GM21786 (cell line): ENCODE data around the gene KCNQ1.

ENCODE experiments used
- ATAC-seq: cut with Tn5 transposase; IDR thresholded peaks from one replicate; pipeline ENCODE4 v1.9.1; 2021; ENCODE audit not compliant: unreplicated experiment

The KCNQ1 gene

DNA sequence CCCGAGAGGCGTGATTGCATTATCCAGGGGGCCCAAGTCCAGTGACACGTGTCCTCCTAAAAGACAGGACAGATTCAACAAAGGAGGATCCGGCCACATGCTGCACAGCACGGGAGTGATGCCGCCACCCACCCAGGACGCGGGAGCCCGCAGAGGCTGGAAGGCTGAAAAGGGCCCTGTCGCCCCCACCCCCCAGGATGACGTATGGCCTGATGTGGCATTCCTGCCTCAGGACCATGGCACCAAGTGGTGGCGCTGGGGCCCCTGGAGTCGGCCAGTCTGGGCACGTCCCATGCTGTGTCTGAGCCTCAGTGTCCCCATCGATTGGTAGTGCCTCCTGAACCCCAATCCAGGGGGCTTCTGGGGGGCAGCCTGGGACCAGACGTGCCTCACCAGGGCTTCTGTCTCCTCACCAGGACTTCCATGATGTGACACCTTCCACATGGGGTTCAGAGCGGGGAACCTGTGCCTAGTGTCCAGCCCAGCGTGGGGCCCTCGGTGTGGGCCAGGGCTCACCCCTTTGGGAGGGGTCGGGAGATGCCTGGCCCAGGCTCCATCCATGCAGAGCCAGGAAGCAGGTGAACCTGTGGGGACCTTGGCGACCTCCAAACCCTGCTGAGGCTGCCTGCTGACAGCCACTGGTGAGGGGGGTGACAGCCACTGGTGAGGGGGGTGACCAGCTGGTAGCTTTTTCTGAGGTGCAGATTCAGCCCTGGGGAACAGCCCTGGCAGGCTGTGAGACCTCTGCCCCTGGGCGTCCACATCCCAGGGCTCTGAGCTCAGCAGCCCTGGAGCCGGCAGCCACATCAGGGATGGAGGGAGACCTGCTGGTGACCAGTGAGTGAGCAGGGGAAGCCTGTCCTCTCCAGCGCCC is 75.3 kb downstream of the KCNQ1 start:
- ATAC-seq, result no peak

- no peak for ATAC-seq
Measured at GRCh38 chr11:2520736-2521035, 75.9 kb downstream of the KCNQ1 start.

GRCh38 chr11:2521081-2521732 is 76.4 kb downstream of the KCNQ1 start:
- no peak for ATAC-seq

DNA sequence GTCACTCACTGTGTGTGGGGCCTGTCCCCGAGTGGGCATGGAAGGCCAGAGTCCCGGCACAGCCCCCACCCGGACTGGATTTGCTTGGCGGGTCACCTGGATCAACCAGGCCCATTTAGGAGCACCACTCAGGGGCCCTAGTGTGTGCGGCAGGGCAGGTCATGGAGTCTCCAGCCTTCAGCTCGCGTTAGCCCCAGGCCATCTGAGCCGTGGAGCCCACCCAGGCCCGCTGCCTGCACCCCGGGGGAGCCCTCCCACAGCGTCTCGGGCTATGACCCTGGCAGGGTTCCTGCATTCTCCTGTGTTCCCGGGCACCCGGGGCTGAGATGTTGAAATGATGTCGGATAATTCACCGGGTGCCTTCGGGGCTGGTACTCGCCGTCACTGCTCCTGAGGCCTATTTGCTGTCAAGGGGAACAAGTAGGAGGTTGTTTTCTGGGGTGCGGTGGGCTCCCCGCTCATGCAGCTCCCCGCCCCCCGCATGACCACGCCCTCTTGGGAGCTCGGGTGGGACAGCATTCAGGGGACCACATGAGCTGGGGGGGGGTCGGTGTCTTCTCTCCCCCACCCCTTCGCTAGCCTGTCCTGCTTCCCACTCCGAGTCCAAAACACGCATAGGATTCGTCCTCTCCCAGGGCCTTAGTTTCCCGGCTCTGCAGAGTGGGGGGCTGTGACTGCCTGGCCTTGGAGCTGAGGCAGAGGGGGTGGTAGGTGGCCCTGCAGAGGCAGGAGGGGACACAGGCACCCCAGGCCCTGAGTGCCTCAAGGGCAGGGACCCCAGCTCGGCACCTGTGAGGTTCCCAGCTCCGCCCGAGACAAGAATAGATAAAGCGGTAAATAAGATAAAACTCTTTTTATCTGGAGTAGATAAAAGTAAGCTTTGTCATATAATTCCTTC is 77.2 kb downstream of the KCNQ1 start:
- ATAC-seq, result no peak

GRCh38 chr11:2522631-2523255 is 77.9 kb downstream of the KCNQ1 start:
- ATAC-seq, result no peak

DNA sequence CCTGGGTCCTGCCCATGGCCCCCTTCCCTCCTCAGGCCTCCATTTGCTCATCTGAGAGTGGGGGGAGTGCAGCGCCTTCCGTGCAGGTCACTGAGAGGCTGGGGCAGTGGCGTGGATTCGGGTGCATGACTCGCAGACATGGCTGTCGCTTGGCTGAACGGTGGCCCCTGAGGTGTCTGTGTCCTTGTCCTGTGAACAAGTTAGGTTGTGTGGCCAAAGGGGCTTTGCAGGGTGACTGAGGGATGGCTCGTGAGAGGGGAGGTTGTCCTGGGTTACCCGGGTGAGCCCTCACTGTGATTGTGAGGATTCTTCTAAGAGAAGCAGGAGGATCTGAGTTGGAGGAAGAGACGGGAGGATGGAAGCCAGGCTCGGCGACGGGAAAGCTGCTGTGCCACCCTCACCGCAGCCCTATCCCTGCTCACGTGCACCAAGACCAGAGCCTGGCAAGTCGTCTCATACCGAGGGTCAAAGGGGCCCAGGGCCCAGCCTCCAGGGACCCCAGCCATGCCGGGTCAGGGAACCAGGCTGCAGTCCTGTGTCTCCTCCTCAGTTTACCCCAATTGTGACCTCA is 79.1 kb downstream of the KCNQ1 start:
- ATAC-seq, result no peak

- ATAC-seq, result no peak
Measured at GRCh38 chr11:2524446-2525165, 79.8 kb downstream of the KCNQ1 start.

DNA sequence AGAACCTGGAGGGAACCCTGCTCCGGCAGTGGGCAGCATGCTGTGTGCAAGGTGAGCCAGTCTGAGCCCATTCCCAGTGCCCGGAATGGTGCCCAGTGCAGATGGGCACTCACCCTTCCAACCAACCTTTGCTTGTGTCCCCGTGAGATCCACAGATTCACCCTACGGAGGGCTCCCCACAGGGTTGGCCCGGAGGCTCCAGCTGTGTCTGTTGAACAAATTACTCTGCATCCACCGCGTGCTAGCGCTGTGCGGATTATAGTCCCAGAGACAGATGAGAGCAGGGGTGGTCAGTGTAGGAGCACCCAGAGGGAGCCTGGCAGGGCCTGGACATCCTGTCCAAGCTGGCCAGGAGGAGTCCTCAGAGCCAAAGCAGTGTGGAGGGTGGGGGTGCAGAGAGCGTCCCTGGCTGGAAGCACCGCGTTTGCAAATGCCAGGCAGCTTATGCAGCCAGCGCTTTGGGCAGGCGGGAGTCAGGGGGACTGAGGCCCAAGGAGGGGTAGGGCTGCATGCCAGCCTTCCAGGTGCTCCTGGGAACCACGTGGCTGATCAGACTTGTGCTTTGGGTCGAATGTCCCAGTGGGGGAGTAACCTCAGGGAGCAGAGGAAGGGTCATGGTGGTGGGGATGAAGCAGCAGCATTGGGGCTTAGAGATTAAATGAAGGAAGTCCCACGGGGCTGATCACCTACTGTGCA is 80.5 kb downstream of the KCNQ1 start:
- ATAC-seq, result no peak

- no peak for ATAC-seq
Measured at GRCh38 chr11:2525941-2526807, 81.4 kb downstream of the KCNQ1 start.

DNA sequence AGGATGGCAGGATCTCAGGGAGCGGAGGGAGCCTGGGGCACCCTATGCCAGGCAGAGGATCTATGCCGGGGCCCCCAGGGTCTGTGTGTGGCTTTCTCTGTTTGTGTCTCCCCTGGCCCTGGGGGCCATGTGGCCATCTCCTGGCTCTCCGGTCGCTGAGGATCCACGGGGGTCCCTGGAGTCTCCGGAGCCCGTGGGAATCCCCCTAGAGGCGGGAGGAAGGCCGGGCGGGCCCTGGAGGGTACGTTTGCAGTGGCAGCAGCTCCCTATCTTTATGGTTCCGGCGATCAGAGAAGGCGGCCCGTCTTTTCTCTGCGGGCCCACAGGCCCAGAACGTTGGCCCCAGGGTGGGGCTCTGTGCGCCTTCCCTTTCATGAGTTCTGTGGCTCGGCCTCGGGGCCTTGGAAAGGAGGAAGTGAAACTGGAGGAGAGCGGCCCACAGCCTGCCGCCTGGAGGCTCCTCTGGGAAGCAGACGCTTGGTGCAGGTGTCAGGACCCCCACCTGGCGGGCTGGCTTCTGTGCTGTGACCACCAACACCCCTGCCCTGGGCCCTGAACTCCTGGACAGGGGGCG is 82.1 kb downstream of the KCNQ1 start:
- peak; percentile 85 for ATAC-seq

DNA sequence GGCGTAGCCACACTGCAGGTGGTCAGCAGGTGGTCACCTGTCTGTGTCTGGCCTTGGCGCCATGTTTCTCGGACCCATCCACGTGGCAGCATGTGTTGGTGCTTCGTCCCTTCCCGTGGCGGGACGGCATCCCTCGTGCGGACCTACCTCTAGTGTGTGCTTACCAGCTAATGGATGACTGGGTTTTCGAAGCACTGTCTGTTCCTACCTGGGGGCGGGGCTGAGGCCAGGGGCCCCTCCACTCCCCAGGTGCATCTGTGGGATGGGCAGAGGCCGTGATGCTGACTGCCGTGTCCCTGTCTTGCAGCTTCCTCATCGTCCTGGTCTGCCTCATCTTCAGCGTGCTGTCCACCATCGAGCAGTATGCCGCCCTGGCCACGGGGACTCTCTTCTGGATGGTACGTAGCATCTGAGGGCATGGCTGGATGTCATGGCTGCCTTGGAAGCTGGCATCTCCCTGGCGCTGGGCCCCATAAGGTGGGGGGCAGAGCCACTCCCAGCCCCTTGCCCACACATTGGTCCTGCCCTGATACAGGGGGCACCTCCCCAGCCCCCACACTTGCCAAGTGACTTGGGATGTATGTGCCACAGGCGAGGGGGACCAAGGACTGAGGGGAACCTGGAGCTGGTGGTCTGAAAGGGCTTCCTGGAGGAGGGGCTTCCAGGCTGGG is 82.9 kb downstream of the KCNQ1 start:
- ATAC-seq, result no peak

DNA sequence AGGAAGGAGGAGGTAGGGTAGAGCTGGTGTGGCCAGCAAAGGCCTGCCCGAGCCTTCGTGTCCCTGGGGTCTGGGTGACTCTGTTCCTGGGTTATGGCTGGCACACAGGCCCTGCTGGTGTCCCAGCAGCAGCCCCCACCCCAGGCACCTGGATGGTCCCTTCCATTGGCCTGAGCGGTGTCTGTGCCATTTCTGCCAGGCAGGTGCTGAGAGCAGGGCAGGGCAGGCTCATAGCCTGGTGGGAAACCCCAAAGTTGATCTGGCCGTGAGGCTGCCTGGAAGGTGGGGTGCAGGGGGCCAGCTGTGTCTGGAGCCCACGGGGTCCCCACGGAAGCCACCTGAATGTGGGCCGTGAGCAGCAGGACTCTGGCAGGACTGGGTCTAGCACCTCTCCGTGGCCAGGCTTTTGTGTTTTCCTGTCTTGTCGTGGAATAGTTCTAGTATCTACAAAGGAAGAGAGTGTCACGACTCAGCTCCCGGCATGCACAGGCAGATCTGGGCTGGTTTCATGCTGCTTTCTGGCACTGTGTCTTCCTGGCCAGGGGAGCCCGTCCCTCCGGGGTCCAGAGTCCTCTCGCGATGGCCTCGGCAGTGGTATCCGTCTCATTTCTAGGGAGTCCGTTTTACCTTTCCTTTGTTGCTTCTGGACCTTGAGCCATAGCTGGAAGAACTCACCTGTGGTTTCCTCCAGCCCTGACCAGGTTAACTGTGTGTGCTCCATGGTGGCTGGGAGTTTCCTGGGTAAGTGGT is 83.7 kb downstream of the KCNQ1 start:
- no peak for ATAC-seq

GRCh38 chr11:2529173-2529572 is 84.4 kb downstream of the KCNQ1 start:
- ATAC-seq, result no peak

GRCh38 chr11:2529636-2530035 is 84.8 kb downstream of the KCNQ1 start:
- ATAC-seq, result no peak

GRCh38 chr11:2530131-2530854 is 85.5 kb downstream of the KCNQ1 start:
- no peak for ATAC-seq

DNA sequence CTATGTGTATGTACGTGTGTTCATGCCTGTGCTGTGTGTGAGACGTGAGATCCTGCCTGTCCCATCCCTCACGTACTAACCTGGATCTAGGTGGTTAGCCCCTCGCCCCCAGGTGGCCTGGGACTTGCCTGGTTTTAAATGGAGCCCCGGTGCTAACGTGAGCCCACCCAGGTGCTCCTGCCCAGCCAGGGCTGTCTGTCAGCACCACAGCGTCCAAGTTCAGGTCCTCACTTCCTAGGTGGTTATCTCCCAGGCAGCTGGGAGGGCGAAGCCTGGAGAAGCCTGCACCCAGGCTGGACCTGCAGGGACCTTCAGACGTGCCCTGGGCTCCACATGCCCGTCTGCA is 86.0 kb downstream of the KCNQ1 start:
- ATAC-seq, result no peak
